ENCODE measurements around the gene NBPF1. TPM values are rescaled to one million over a fixed set of nuclear protein-coding genes. Genes with fewer than 3 reads are reported as not detected.
"Not testable (repeated sequence)": the region's sequence is repeated elsewhere in the genome, so short reads cannot be mapped to it uniquely, and the experiment has no call there.

The NBPF1 gene
- total RNA-seq, 2 donors from 2014 or later, result 29.9 to 58.6 TPM

DNA sequence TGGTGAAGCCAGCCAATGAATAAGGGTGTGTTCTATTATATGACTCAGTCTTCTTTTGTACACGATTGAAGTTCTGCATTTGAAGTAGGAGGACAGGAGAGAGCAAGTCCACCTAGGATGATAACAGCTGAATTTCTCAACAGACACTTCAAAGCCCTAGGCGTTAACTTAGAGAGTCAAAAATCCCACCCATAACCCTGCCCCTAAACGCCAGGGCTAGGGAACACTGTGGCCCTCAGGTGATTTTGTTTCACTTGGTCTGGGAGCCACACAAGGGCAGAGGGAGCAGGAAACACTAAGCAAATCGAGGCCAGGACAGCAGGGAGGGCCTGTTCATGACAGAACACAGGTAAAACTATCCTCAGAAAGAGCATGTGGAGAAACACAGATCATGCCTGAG is 52.3 kb downstream of the NBPF1 start:
- DNase-seq (ENCODE audit: low spot score); H3K36me3 ChIP-seq; H3K27me3 ChIP-seq (replicated peaks; ENCODE audit: insufficient read depth); H3K4me1 ChIP-seq (replicated peaks); intact Hi-C loops (cut with DNase I); H3K9me3 ChIP-seq; H3K27ac ChIP-seq; H3K4me3 ChIP-seq: not testable (repeated sequence)
- WGBS, result 64% methylated on average over 2 of the region's 4 CpGs

DNA sequence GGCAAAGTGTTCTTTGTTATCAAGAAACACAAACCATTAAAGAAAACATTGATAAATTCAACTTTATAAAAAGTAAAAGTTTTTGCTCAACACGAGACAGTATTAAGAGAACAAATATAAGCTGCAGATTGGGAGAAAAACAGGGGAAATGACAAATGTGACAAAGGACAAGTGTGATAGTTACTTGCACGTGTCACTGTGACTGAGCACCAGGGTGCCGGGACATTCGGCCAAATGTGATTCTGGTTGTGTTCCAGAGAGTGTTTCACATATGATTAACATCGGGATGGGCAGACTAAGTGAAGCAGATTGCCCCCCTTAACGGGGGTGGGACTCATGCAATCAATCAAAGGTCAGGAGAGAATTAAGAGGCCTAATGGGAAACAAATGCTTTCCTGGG is 52.9 kb downstream of the NBPF1 start:
- H3K9me3 ChIP-seq; H3K4me3 ChIP-seq; intact Hi-C loops (cut with DNase I); H3K27ac ChIP-seq; H3K4me1 ChIP-seq (replicated peaks); H3K27me3 ChIP-seq (replicated peaks; ENCODE audit: insufficient read depth); H3K36me3 ChIP-seq; DNase-seq (ENCODE audit: low spot score): not testable (repeated sequence)
- 80% methylated on average over 5 of the region's 6 CpGs for WGBS

DNA sequence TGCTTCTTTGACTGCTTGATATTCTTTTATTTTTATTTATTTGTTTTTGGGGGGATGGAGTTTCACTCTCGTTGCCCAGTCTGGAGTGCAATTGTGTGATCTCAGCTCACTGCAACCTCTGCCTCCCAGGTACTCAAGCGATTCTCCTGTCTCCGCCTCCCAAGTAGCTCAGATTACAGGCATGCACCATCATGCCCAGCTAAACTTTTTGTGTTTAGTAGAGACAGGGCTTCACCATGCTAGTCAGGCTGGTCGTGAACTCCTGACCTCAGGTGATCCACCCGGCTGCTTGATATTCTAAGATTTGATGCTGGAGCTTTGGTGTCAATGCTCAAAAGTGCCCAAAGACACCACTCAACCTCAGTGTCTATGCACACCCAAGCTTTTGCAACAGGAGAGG is 53.7 kb downstream of the NBPF1 start:
- H3K9me3 ChIP-seq; DNase-seq (ENCODE audit: low spot score); H3K36me3 ChIP-seq; intact Hi-C loops (cut with DNase I); H3K27me3 ChIP-seq (replicated peaks; ENCODE audit: insufficient read depth); H3K4me1 ChIP-seq (replicated peaks); H3K4me3 ChIP-seq; H3K27ac ChIP-seq: not testable (repeated sequence)
- WGBS, result no CpG with 5 or more reads among the region's 5 CpGs

DNA sequence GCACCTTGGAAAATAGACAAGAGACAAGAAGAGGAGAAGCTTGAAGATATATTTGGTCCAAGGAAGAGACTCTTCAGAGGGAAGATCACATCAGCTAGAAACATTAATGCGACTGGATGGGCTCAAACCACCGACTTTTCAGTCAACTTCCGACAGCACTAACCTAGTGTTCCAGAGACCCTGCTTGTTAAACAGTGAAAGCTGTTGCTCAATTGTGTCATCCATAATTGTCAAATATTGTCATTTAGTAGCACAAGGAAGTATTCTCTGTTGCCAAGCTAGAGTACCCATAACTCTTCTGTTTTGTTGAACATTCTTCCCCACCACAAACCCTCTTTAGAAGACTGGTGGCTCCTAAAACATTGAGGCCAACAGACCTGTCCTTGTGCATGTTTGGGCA is 56.3 kb downstream of the NBPF1 start:
- H3K4me1 ChIP-seq (replicated peaks); H3K9me3 ChIP-seq; H3K27me3 ChIP-seq (replicated peaks; ENCODE audit: insufficient read depth); H3K36me3 ChIP-seq; H3K4me3 ChIP-seq; intact Hi-C loops (cut with DNase I); DNase-seq (ENCODE audit: low spot score); H3K27ac ChIP-seq: not testable (repeated sequence)
- 93% methylated on average over 3 of the region's 3 CpGs for WGBS

DNA sequence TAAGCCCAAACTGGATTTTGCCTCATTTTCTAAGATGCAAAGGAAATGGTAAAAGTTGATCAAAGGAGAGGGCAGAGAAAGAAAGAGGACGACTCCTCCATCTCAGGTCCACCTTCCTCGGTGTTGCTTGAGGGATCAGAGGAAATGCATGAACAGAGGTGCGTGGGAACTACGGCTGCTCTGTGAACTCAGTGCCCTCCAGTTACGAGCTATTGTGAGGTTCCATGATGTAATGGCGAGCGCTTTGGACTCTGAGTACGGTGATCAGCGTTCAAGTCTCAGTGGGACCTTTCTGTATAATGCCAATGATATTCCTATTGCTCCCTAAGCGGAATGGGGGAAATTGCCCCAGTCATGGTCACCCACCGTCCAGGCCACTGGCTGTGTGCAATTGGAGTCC is 60.1 kb downstream of the NBPF1 start:
- H3K36me3 ChIP-seq; DNase-seq (ENCODE audit: low spot score); H3K27ac ChIP-seq; H3K27me3 ChIP-seq (replicated peaks; ENCODE audit: insufficient read depth); H3K4me1 ChIP-seq (replicated peaks); H3K4me3 ChIP-seq; H3K9me3 ChIP-seq; intact Hi-C loops (cut with DNase I): not testable (repeated sequence)
- 88% methylated on average over 9 of the region's 11 CpGs for WGBS

DNA sequence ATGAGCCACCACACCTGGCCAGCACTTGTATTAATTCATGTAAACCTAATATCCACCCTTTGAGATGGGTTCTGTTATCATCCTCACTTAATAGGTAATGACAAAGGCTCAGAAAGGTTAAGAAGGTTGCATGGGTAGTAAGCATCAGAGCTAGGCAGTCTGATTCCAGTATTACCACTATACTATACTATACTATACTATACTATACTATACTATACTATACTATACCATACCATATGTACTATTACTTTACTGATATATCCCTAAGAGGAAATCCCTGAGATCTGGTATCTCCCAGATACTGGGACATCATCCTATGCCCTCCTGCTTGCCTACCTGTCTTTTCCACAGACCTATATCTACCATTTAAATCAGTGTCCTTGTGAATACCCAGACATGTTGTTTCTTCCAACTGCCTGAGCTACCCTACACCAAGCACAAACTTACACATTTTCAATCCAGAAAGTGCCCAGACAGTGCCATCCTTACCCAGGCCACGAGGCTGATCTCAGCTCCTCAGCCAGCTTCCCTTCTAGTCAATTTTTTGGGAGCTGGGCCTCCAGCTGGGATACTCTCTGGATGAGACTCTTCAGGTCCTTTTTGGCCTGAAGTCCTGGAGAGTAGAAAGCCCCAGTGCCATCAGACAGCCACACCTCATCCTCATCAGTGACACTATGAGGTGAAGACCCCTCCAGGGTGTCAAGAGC is 63.0 kb downstream of the NBPF1 start:
- H3K27me3 ChIP-seq (replicated peaks; ENCODE audit: insufficient read depth); intact Hi-C loops (cut with DNase I); DNase-seq (ENCODE audit: low spot score); H3K4me1 ChIP-seq (replicated peaks); H3K9me3 ChIP-seq; H3K36me3 ChIP-seq; H3K27ac ChIP-seq; H3K4me3 ChIP-seq: not testable (repeated sequence)
- 75% methylated on average over 1 of the region's 1 CpG for WGBS

DNA sequence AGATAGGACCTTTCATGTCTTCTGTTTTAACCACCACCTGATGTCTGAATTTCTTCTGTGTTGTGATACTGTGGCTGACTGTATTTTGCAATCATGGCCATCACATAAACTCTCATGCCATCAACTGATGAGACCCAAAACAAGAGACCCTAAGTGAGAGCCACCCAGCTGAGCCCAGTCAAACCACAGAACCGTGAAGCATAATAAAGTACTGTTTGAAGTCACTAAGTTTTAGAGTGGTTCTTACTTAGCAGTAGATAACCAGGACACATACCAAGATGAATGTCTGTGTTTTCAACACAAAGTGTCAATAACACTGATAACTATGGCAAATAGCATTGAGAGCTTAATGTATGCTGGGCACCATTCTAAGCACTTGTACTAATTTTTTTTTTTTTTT is 63.8 kb downstream of the NBPF1 start:
- H3K4me1 ChIP-seq (replicated peaks); H3K9me3 ChIP-seq; H3K36me3 ChIP-seq; H3K27me3 ChIP-seq (replicated peaks; ENCODE audit: insufficient read depth); DNase-seq (ENCODE audit: low spot score); intact Hi-C loops (cut with DNase I); H3K4me3 ChIP-seq; H3K27ac ChIP-seq: not testable (repeated sequence)
- 83% methylated on average over 1 of the region's 1 CpG for WGBS

DNA sequence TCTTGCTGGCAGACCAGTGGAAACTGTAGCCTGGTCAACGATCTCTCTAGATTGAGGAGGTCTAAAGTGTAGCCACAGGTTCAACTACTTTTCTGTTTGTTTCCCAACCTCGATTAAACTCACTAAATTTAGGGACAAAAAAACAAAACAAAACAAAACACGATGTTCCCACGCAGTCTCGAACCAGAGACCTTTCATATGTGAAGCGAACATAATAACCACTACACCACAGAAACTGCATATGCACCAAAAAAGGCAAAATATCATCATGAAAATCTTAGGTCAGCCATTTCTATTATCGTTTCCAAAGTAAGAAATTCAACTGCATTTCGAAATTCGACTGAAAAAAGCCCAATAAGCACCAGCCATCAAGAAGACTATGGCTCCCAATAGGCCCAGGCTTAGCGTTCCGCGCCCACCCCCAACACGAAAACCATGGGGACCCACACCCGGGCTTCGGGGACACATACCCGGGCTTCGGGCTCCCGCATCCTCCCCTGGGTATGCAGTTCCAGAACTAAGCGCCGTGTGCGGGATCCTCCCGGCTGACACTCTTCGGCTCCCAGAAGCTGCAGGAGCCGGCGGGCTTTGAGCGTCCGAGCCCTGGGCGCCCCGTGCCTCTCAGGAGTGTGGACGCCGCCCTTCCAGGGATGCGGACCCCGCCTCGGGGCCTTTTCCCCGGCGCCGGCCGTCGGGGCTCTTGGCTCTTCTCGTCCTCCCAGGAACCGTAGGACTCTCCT is 65.7 kb downstream of the NBPF1 start:
- H3K9me3 ChIP-seq; H3K4me1 ChIP-seq (replicated peaks); H3K4me3 ChIP-seq; intact Hi-C loops (cut with DNase I); DNase-seq (ENCODE audit: low spot score); H3K27me3 ChIP-seq (replicated peaks; ENCODE audit: insufficient read depth); H3K27ac ChIP-seq; H3K36me3 ChIP-seq: not testable (repeated sequence)
- 63% methylated on average over 2 of the region's 41 CpGs for WGBS

DNA sequence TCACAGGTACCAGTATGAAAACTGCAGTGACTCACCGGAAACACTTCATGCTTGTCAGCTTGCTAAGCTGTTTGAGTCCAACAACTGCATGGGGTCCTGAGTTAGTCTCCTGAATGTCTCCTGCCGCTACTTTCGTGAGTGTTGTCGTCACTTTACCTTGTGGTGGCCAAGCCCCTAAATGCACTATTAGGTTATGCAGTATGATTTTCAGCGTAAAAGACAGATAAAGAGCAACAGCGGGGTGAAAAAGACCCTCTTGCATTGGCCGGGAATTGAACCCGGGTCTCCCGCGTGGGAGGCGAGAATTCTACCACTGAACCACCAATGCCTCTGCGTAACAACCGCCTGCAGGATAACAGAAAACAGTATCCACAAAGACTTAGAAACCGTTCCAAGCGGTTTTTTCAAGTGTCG is 67.7 kb downstream of the NBPF1 start:
- H3K36me3 ChIP-seq; H3K4me3 ChIP-seq; H3K9me3 ChIP-seq; H3K27ac ChIP-seq; intact Hi-C loops (cut with DNase I); DNase-seq (ENCODE audit: low spot score); H3K27me3 ChIP-seq (replicated peaks; ENCODE audit: insufficient read depth); H3K4me1 ChIP-seq (replicated peaks): not testable (repeated sequence)
- 24% methylated on average over 10 of the region's 16 CpGs for WGBS

DNA sequence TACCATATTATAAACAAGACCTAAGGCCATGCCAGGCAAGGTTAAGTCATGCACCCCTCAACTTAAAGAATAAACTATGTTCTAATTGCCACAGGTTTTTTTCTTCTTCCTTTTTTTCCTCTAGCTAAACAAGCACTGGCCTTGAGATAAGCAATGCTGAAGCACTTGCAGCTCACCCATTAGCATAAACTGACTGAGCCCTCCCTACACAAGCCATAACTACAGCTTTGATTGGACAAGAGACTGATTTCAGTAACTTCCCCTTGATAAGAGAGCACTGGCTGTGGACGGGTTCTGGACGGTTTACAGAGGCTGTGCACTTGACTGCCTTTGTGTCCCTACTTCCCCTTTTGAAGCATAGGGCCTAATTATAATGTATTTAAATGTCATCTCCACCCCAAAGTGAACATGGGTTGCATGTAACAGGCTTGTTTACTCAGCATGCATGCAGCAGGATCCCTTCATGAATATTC is 72.9 kb downstream of the NBPF1 start:
- H3K4me1 ChIP-seq (replicated peaks); H3K27me3 ChIP-seq (replicated peaks; ENCODE audit: insufficient read depth); intact Hi-C loops (cut with DNase I); H3K9me3 ChIP-seq; H3K4me3 ChIP-seq; H3K36me3 ChIP-seq; H3K27ac ChIP-seq; DNase-seq (ENCODE audit: low spot score): not testable (repeated sequence)
- 80% methylated on average over 1 of the region's 2 CpGs for WGBS

DNA sequence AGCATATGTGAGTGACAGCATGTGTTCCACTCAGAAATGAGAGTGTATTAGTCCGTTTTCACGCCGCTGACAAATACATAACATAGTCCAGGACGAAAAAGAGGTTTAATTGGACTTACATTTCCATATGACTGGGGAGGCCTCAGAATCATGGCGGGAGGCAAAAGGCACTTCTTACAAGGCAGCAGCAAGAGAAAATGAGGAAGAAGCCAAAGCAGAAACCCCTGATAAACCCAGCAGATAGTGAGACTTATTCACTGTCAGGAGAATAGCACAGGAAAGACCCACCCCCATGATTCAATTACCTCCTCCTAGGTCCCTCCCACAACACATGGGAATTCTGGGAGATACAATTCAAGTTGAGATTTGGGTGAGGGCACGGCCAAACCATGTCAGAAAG is 75.8 kb downstream of the NBPF1 start:
- intact Hi-C loops (cut with DNase I); H3K4me1 ChIP-seq (replicated peaks); H3K4me3 ChIP-seq; H3K27me3 ChIP-seq (replicated peaks; ENCODE audit: insufficient read depth); H3K9me3 ChIP-seq; DNase-seq (ENCODE audit: low spot score); H3K36me3 ChIP-seq; H3K27ac ChIP-seq: not testable (repeated sequence)
- WGBS, result 85% methylated on average over 6 of the region's 6 CpGs

DNA sequence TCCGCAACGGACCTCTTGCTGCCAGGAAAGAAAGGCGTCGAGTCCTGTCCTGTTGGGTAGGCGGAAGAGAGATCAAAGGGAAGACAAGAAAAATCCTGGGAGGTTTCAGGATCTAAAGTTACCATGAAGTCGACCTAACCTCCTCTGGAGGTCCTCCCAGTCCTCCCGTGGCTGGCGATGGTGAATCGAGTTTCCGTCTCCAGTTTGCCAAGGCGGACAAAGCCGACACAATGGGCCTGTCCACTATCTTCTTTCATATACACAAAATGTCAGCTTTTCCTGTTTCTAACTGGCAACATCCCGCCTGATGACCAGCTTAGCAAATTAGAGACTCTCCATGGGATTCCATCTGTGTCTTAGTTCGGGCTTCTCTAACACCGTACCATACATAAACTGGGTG is 76.6 kb downstream of the NBPF1 start:
- H3K9me3 ChIP-seq; H3K27ac ChIP-seq; intact Hi-C loops (cut with DNase I); H3K27me3 ChIP-seq (replicated peaks; ENCODE audit: insufficient read depth); H3K4me1 ChIP-seq (replicated peaks); DNase-seq (ENCODE audit: low spot score); H3K4me3 ChIP-seq; H3K36me3 ChIP-seq: not testable (repeated sequence)
- 91% methylated on average over 15 of the region's 15 CpGs for WGBS

DNA sequence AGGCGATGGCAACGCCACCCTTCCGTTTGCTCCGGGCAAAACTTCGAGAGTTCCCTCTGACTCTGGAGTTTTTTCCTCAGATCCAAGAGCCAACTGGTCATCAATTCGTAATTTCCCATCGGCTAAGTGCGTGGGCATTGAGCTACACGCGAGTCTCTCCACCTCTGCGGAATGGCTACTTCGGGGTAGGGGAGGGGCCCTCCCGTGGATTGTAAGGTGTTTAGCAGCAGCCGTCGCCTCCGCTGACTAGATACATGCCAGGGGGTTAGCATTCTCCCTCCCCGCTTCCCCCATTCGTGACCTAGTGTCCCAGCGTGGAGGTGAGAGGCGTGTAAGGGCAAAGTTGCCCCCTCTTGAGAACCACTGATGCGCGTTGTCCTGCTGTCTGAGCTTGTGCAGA is 77.5 kb downstream of the NBPF1 start:
- H3K4me1 ChIP-seq (replicated peaks); H3K27me3 ChIP-seq (replicated peaks; ENCODE audit: insufficient read depth); H3K4me3 ChIP-seq; H3K36me3 ChIP-seq; H3K27ac ChIP-seq; DNase-seq (ENCODE audit: low spot score); H3K9me3 ChIP-seq; intact Hi-C loops (cut with DNase I): not testable (repeated sequence)
- 64% methylated on average over 22 of the region's 22 CpGs for WGBS
